Astrocyte of the spinal cord (primary cell): ENCODE measurements around the gene GGN.
A peak's percentile ranks its signal among the peaks of the same experiment; 100 is the strongest.

Experiments used
- DNase-seq: peaks from one replicate; pipeline ENCODE4 v3.0.0; 2011; ENCODE audit warnings: low read depth, low spot score
- H3K4me3 ChIP-seq: 2 replicates; pipeline ENCODE4 v1.5.1; 2011; ENCODE audit warnings: low read depth, mild to moderate bottlenecking, low read length, moderate library complexity
- in situ Hi-C: cut with HindIII; loops from 2 replicates; pipeline ENCODE4 v1.10.0; 2017; ENCODE audit warnings: low sequenced_read_pairs
- TF ChIP-seq, protein P1 (sequence below): IDR thresholded peaks from 2 replicates; pipeline ENCODE4 v1.5.1; 2012; ENCODE audit warnings: low read depth, mild to moderate bottlenecking, low read length, inconsistent platforms

The GGN gene

DNA sequence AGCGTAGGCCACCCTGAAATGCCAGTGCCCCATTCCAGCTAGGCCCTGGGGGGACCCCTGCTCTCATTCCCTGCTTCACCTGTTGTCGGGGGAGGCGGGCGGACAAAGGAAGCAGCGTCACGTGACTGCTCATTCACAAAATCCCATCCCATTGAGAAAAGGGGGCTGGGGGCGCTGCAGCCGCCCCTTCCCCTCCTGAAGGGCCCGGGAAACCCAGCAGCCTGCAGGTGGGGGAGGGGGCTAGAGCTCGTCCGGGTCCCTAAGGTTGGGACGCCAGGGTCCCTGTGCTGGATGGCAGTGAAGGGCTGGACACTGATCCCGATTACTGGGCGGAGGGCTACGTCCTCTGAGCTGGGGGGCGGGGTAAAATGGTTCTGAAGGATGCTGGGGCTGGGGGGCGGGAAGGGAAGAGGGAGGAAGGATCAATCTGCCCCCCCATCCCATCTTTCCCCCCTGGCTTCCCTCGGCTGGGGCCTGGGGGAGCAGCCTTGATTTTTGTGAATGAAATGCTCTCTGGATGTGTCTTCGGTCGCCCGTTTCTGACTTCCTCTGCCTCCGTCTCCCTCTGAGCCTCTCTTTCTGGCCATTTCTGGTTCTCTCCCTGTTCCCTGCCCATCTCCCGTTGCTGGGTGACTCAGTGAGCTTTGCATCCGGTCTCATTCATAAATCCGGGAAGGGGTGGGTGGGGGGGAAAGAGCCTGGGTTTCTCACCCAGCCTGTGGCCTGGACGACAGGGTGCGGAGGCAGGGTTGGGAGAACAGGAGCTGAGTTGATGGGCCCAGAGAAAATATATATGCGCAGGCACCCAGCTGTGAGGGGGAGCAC is 1.5 kb upstream of the GGN start:
- DNase-seq: peak; percentile 84
- in situ Hi-C loops: no loop called here
- TF ChIP-seq, protein P1, sequence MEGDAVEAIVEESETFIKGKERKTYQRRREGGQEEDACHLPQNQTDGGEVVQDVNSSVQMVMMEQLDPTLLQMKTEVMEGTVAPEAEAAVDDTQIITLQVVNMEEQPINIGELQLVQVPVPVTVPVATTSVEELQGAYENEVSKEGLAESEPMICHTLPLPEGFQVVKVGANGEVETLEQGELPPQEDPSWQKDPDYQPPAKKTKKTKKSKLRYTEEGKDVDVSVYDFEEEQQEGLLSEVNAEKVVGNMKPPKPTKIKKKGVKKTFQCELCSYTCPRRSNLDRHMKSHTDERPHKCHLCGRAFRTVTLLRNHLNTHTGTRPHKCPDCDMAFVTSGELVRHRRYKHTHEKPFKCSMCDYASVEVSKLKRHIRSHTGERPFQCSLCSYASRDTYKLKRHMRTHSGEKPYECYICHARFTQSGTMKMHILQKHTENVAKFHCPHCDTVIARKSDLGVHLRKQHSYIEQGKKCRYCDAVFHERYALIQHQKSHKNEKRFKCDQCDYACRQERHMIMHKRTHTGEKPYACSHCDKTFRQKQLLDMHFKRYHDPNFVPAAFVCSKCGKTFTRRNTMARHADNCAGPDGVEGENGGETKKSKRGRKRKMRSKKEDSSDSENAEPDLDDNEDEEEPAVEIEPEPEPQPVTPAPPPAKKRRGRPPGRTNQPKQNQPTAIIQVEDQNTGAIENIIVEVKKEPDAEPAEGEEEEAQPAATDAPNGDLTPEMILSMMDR: no peak
- peak overlapping the region; percentile 82 for H3K4me3 ChIP-seq

DNA sequence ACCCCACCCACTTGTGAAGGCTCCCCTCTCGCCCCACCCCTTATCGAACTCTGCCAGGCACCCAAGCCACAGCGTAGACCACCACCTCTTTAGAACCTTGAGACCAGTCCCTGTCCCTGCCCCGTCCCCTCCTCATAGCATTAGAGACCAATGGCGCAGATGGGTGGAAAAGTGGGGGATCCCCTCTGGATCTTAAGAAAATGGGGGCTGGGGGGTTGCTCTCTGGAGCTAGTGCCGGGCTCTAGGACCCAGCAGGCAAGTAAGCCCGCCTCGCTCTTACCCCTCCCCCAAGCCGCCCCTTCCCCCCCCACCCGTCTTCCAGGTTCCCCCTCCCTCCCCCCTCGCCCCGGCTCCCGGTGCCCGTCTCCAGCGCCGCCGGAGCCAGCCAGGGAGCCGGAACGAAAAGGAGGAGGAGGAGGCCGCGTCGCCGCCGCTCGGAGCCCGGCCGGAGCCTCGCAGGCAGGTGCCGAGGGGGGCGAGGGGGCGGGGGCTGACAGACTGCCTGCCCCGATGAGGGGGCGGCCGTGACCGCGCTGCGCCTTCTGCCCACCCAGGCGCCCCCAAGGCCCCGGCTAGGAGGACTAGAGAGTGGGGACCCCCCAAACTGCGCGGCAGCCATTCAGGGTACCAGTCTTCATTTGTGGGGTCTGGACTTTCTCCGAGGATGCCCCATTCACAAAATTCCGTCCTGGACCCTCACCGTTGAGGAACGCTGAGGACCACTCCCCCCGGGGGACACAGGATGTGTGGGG is 691 bp upstream of the GGN start, which contains the start of gene SPRED3:
SPRED3 (plus strand) TSS at position 349 of the 752 bp plus-strand sequence. CDS start 1,606 bp downstream, outside the sequence.
- TF ChIP-seq, protein P1: no peak
- DNase-seq: no peak
- peak within 1 kb of the TSS; percentile 82 for H3K4me3 ChIP-seq
- in situ Hi-C loops: no loop called here

- in situ Hi-C loops: no loop called here
- DNase-seq: peak; percentile 16
- TF ChIP-seq, protein P1: no peak
- peak overlapping the region; percentile 82 for H3K4me3 ChIP-seq
Observed at GRCh38 chr19:38386971-38387549, 774 bp downstream of the GGN start.

- TF ChIP-seq, protein P1: no peak
- no peak for DNase-seq
- in situ Hi-C loops: no loop called here
- H3K4me3 ChIP-seq: no peak overlapping the region
Observed at GRCh38 chr19:38386300-38386970, 1.4 kb downstream of the GGN start.

GRCh38 chr19:38385804-38386257 is 2.0 kb downstream of the GGN start:
- DNase-seq: no peak

More at GRCh38 chr19:38385804-38386257, 2.0 kb downstream of the GGN start:
- TF ChIP-seq, protein P1: no peak
- in situ Hi-C loops: no loop called here
- no peak overlapping the region for H3K4me3 ChIP-seq
